Measurements from ENCODE around the gene CMIP.

CMIP gene

GRCh38 chr16:81718637-81719036 lies 274.0 kb downstream of the CMIP start:
- no peaks in the 10 kb centered on the region for H3K79me2 ChIP-seq (ENCODE audit: insufficient read depth, low read length)
- H3K9me2 ChIP-seq (replicated peaks; ENCODE audit: low read depth, low read length), result no peaks in the 10 kb centered on the region
- no peak overlapping the region for H3K9ac ChIP-seq (ENCODE audit: low read depth, low read length, poor library complexity, severe bottlenecking)
- H3K36me3 ChIP-seq (ENCODE audit: insufficient read depth, low read length), result no peaks in the 10 kb centered on the region
- peak overlapping the region; percentile 82 for H2AFZ ChIP-seq (ENCODE audit: low read length)
- TF ChIP-seq EZH2phosphoT487 (IDR thresholded peaks at IDR 0.05; ENCODE audit: borderline replicate concordance), result no peak
- TF ChIP-seq, protein P1, sequence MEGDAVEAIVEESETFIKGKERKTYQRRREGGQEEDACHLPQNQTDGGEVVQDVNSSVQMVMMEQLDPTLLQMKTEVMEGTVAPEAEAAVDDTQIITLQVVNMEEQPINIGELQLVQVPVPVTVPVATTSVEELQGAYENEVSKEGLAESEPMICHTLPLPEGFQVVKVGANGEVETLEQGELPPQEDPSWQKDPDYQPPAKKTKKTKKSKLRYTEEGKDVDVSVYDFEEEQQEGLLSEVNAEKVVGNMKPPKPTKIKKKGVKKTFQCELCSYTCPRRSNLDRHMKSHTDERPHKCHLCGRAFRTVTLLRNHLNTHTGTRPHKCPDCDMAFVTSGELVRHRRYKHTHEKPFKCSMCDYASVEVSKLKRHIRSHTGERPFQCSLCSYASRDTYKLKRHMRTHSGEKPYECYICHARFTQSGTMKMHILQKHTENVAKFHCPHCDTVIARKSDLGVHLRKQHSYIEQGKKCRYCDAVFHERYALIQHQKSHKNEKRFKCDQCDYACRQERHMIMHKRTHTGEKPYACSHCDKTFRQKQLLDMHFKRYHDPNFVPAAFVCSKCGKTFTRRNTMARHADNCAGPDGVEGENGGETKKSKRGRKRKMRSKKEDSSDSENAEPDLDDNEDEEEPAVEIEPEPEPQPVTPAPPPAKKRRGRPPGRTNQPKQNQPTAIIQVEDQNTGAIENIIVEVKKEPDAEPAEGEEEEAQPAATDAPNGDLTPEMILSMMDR (conservative IDR thresholded peaks at IDR 0.05; ENCODE audit: low read length), result no peak
- no peak overlapping the region for H3K4me3 ChIP-seq (ENCODE audit: low read length, poor library complexity, severe bottlenecking)
- no peaks in the 10 kb centered on the region for H3K9me3 ChIP-seq (ENCODE audit: insufficient read depth, low read depth, low read length)
- peaks cover 7% of the 10 kb centered on the region for H3K4me1 ChIP-seq (ENCODE audit: insufficient read depth, low read length, poor library complexity, severe bottlenecking)
- H3F3A ChIP-seq (ENCODE audit: low read depth), result no peaks in the 10 kb centered on the region
- no peaks in the 10 kb centered on the region for H3K27me3 ChIP-seq (ENCODE audit: insufficient read depth, low read length, poor library complexity, severe bottlenecking)
- H4K20me1 ChIP-seq (ENCODE audit: insufficient read depth, low read length, poor library complexity, severe bottlenecking), result no peaks in the 10 kb centered on the region
- H3K4me2 ChIP-seq (ENCODE audit: low read depth, low read length, poor library complexity, severe bottlenecking), result no peak overlapping the region

DNA sequence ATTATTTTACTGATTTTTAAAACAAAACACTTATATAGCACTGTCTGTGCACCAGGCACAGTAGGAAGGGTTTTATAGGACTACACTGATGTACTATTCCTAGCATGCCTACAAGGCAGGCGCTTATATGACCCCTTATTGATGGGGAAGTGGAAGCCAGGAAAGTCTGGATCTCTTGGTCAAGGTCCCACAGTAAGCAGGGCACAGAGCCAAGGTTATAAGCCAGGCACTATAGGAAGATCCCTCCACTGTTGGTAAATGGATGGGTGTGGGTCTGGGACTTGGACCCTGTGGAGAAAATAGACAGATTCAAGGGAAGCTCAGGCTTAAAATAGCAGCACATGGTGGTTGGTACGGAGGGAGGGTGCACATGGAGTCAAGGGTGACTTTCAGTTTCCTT lies 275.4 kb downstream of the CMIP start:
- Histone ChIP-seq H3K4me1 (ENCODE audit: insufficient read depth, low read length, poor library complexity, severe bottlenecking) (peaks cover 7% of the 10 kb centered on the region), H3K36me3 (ENCODE audit: insufficient read depth, low read length) (no peaks in the 10 kb centered on the region), H3K9me2 (replicated peaks; ENCODE audit: low read depth, low read length) (no peaks in the 10 kb centered on the region), H3K9ac (ENCODE audit: low read depth, low read length, poor library complexity, severe bottlenecking) (no peak overlapping the region), H3K9me3 (ENCODE audit: insufficient read depth, low read depth, low read length) (no peaks in the 10 kb centered on the region), H3F3A (ENCODE audit: low read depth) (no peaks in the 10 kb centered on the region), H2AFZ (ENCODE audit: low read length) (no peak overlapping the region), H3K27me3 (ENCODE audit: insufficient read depth, low read length, poor library complexity, severe bottlenecking) (no peaks in the 10 kb centered on the region), H3K4me2 (ENCODE audit: low read depth, low read length, poor library complexity, severe bottlenecking) (no peak overlapping the region), H3K79me2 (ENCODE audit: insufficient read depth, low read length) (no peaks in the 10 kb centered on the region), H4K20me1 (ENCODE audit: insufficient read depth, low read length, poor library complexity, severe bottlenecking) (no peaks in the 10 kb centered on the region), H3K4me3 (ENCODE audit: low read length, poor library complexity, severe bottlenecking) (no peak overlapping the region)
- no peak for TF ChIP-seq EZH2phosphoT487 (IDR thresholded peaks at IDR 0.05; ENCODE audit: borderline replicate concordance)
- TF ChIP-seq, protein P1 (conservative IDR thresholded peaks at IDR 0.05; ENCODE audit: low read length), result no peak

GRCh38 chr16:81720973-81721906 lies 276.6 kb downstream of the CMIP start:
- H3K9me3 ChIP-seq (ENCODE audit: insufficient read depth, low read depth, low read length), result no peaks in the 10 kb centered on the region
- no peak overlapping the region for H3K4me3 ChIP-seq (ENCODE audit: low read length, poor library complexity, severe bottlenecking)

More at GRCh38 chr16:81720973-81721906, 276.6 kb downstream of the CMIP start:
- Histone ChIP-seq H3F3A (ENCODE audit: low read depth) (no peaks in the 10 kb centered on the region), H3K36me3 (ENCODE audit: insufficient read depth, low read length) (no peaks in the 10 kb centered on the region), H3K9ac (ENCODE audit: low read depth, low read length, poor library complexity, severe bottlenecking) (no peak overlapping the region), H3K4me2 (ENCODE audit: low read depth, low read length, poor library complexity, severe bottlenecking) (no peak overlapping the region), H4K20me1 (ENCODE audit: insufficient read depth, low read length, poor library complexity, severe bottlenecking) (no peaks in the 10 kb centered on the region), H2AFZ (ENCODE audit: low read length) (no peak overlapping the region), H3K4me1 (ENCODE audit: insufficient read depth, low read length, poor library complexity, severe bottlenecking) (peaks cover 7% of the 10 kb centered on the region), H3K27me3 (ENCODE audit: insufficient read depth, low read length, poor library complexity, severe bottlenecking) (no peaks in the 10 kb centered on the region), H3K9me2 (replicated peaks; ENCODE audit: low read depth, low read length) (no peaks in the 10 kb centered on the region), H3K79me2 (ENCODE audit: insufficient read depth, low read length) (no peaks in the 10 kb centered on the region)
- TF ChIP-seq, protein P1 (conservative IDR thresholded peaks at IDR 0.05; ENCODE audit: low read length), result no peak
- TF ChIP-seq EZH2phosphoT487 (IDR thresholded peaks at IDR 0.05; ENCODE audit: borderline replicate concordance), result no peak

All from Loucy (cell line).